Measurements from ENCODE around the gene CALN1.
A peak's percentile ranks its signal among the peaks of the same experiment; 100 is the strongest.

CALN1 gene

DNA sequence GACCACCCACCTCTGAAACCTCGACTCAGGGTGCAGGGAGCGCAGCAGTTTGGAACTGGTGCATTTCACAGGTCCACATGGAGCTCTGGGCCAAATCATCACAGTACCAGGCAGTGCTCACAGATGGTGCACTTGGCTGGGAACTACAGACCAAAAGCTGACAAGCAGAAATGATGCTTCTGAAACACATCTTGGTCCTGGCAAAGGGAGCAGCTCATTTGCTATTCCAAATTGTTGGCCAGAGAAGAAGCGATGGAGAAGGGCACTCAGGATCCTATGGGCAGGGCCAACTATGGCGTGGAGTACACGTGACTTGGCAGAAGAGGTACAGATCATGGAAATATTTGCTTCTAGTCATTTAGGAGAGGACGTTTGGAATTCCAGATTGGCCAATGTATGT lies 383.9 kb downstream of the CALN1 start:
- DNase-seq, result no peak

DNA sequence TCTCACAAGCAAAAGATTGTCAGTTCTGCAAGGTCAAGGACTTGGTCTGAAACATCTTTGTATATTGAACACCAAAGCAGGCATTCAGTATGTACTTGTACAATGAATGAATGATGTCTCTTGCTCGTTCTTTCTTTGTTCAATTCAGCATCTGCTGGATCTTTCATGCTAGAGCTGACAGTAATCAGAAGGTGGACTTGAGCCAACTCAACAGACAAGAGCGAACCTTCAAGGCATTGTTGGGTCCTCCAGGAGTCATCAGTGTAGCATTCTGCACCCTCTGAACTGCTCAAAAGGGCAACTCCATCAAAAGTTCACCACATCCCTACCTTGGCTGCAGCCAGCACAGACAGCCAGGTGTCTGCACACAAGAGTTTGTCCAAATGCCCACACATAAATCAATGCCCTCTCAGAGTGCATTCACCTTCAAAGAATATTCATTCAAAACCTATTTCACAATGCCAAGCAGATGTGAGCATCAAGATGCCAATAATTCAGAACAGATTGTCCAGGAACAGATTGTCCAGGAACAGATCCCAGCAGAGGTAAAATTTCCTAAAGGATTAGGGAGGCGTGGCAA lies 386.7 kb downstream of the CALN1 start:
- DNase-seq, result no peak

DNA sequence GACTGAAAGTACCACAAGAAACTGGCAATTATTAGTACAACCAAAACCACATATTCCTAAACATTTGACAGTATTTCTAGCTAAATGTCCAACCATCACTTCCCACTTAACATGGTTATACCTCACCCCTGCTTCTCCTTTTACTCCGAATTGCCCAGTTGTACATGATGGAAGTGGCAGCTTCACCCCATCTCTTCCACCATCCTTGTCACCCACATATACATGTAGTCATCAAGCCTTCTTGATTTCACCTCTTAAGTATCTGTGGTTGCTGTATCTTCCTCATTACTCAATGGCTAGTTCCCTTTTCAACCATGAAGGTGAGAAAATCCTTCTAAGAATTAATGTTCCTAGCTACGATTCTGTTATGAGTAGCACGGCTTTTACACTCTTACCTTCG lies 388.2 kb downstream of the CALN1 start:
- no peak for DNase-seq

DNA sequence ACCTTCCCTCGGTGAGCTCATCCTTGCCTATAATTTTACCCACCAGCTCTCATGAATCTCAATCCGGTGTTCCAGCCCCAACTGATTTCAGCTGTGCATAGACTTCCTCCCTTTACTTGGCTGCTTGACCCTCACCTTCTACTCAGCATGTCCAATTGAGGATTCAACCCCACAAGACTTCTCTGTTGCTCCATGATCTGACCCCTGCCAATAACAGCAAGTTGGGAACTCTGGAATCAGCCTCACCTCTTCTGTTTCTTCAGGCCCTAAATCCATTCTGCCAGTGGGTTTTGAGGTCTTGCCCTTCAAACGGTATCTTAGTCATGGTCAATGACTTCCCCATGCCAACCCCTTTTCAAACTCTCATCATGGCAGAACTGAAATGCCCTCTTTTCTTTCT lies 390.4 kb downstream of the CALN1 start:
- no peak for DNase-seq

DNA sequence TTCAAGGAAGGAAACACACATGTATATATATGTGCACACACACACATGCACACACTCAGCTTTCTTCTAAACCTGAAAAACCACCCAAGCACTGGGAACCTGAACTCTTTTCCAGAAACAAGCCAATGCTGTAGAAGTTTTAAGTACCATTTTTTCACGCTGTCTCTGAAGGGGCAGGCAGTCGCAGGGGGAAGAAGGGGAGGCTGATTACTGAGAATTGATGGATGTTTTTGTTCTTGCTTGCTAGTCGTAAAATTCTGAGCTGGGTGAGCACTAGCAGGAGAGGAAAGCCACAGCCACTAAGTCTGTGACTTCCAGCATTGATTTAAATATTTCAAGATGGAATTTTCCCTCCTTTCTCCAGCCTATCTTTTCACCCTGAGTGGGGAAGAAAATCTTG lies 391.8 kb downstream of the CALN1 start:
- DNase-seq, result no peak

DNA sequence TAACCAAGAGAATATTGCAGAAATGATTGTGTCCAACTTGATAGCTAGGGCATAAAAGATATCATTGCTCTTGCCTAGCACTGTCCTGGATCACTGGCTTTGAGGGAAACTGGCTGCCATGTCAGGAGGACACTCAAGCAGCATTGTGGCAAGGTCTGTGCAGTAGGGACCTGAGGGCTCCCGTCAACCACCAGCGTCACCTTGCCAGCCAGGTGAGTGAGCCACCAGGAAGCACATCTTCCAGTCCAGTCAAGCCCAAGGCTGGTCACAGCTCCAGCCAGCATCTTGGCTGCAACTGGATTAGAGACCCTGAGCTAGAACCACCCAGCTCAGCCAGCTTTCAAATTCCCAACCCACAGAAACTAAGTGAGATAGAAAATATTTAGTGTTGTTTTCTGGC lies 392.7 kb downstream of the CALN1 start:
- no peak for DNase-seq

DNA sequence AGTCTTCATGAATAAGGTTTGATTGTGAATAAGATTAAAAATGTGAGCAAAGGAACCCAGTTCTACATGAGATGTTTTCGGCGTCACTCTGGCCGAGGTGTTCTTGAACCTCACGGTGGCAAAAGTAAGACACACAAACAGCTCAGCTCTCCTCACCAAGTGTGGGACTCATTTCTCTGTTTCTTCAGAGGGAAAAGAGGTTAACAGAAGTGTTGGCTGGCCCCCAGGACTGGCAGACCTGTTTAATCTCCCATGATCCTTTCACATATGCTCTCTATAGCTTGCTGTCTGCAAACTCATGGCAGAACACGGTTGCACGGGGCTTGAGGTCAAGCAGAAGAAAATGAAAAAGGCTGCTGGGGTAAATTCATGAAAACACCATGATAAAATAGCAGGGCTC lies 394.4 kb downstream of the CALN1 start:
- DNase-seq, result no peak

DNA sequence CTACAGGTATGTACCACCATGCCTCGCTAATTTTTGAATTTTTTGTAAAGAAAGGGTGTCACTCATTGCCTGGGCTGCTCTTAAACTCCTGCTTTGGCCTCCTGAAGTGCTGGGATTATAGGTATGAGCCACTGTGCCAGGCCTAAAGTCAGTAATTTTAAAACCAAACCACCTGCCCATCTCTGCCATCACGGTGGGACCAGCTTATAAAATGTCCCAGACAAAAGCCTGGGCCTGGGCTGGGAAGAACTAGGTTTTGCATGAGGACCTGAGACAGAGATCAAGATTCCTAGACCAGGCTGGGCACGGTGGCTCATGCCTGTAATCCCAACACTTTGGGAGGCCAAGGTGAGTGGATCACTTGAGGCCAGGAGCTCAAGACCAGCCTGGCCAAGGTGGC lies 395.6 kb downstream of the CALN1 start:
- DNase-seq, result no peak

DNA sequence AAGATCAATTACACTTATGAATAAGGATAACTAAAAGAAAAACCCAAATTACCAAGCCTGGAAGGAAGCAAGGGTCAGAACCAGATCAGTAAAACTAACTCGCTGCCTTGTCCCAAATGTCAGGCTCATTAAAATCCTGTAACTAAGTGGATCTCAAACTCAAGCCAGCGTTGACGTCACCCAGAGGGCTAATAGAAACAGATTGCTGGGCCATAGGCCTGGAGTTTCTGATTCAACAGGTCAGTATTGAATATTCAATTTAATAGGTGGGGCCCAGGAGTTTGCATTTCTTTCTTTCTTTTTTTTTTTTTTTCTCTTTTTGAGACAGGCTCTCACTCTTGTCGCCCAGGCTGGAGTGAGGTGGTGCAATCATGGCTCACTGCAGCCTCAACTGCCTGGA lies 397.0 kb downstream of the CALN1 start:
- no peak for DNase-seq

DNA sequence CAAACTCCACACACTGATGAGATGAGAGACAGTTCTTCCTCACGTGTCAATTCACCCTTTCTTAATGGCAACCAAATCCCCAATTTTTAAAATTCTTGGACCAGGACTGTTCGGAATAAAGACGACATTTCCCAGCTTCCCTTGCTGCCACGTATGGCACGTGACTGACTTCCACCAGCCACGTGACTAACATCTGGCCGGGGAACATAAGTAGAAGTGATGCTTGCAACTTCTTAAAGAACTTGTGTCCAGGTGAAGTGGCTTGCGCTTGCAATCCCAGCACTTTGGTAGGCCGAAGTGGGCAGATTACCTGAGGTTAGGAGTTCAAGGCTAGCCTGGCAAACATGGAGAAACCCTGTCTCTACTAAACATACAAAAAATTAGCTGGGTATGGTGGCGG lies 405.1 kb downstream of the CALN1 start:
- no peak for DNase-seq

DNA sequence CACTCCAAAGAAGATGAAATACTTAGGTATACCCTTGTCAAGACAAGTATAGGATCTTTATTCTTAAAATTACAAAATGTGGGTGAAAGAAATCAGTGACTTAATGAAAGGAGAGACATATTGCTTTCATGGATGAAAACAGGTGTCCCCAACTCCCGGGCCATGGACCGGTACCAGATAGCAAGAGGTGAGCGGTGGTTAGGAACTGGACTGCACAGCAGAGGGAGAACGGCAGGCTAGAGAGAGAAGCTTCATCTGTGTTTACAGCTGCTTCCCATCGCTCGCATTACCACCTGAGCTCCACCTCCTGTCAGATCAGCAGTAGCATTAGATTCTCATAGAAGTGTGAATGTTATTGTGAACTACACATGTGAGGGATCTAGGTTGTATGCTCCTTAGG lies 408.9 kb downstream of the CALN1 start:
- DNase-seq, result no peak

DNA sequence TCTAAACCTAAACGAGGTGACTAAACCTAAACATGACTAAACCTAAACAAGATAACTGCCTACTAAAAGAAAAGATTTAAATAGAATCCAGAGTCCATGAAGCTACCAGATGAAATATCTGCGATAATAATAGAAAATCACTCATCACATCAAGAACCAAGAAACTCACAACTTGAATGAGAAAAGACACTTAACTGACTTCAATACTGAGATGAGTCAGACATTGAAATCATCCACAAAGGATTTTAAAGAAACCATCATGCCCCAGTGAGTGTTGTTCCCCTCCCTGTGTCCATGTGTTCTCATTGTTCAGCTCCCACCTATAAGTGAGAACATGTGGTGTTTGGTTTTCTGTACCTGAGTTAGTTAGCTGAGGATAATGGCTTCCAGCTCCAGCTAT lies 416.0 kb downstream of the CALN1 start:
- DNase-seq, result peak; percentile 61

DNA sequence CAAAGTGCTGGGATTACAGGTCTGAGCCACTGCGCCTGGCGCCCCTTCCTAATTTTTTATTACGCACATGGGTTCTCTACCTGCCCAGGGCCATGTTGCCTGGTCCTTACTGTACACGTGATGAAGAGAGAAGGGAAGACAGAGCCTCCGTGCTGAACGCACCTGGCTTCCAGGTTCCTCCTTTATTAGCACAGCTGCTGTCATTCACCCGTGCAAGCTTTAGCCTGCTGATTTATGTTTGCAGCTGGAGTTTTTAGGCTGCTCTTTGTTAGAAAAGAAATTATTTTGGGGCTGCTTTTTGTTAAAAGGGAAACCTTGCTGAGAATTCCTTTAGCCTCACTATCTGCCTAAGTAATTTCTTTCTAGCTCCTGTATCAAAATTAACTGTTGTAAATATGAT lies 417.0 kb downstream of the CALN1 start:
- peak; percentile 98 for DNase-seq

DNA sequence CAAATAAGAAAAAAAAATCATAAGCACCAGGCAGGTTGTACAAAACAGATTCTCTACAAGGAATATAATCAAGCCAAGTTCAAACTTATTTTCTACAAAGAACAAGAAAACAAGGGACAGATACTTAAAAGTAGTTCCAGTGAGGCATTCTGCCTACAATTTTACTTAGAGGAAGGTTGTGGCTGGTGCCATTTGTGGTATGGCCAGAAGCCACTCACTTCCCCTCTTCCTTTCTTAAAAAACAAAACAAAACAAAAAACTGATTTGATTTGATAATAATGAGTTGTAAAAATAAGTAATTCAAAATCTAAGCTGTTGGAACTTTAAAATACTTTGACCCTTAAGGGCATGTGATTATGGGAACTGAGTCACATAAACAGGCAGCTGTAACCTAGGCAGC lies 420.6 kb downstream of the CALN1 start:
- DNase-seq, result no peak

DNA sequence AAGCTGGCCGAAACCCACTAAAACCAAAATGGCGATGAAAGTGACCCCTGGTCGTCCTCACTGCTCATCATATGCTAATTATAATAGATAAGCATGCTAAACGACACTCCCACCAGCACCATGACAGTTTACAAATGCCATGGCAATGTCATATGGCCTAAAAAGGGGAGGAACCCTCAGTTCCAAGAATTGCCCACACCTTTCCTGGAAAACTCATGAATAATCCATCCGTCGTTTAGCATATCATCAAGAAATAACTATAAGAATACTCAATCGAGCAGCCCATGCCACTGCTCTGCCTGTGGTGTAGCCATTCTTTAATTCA lies 422.0 kb downstream of the CALN1 start:
- no peak for DNase-seq

DNA sequence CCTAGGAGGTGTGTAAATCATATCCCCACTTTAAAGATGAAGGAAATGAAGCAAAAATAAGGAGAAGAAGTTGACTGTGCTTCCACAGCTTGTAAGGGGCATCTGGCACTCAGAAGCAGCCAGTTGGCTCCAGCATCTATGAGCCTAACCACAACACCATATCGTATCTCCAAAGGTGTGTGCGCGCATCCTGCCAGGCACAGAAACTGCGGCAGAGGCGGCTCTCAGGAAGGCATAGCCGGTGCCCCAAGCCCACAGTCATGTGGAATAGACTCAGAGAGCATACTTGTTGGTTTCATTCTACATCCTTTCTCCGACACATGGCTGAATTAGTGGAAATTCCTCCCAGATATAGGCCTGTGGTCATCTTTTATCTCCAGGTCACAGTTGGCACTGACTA lies 423.9 kb downstream of the CALN1 start:
- DNase-seq, result no peak

DNA sequence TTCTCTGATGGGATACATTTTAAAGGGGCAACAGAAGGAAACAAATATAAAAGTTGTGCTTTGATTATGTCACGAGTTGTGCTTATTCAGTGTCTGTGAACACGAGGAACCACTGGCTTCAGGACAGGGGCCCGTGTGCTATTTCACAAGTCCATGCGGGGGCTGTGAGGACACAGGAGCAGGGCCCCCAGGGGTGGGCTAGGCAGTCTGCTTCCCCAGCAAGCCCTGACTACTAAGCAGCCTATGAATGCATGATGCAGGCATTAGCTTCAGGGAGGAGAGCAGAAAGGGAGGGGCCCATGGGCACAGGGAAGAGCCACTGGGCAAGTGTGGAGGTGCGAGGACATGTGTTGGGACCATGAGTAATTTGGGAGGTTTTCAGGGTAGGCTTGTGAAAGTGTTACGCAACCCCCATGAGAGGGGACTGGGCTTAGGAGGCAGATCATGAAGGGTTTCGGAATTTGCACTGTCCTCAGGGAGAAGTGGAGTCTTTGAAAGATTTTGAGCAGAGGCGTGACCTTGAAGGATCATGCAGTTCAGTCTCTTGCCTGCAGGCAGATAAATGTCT lies 424.9 kb downstream of the CALN1 start:
- no peak for DNase-seq

DNA sequence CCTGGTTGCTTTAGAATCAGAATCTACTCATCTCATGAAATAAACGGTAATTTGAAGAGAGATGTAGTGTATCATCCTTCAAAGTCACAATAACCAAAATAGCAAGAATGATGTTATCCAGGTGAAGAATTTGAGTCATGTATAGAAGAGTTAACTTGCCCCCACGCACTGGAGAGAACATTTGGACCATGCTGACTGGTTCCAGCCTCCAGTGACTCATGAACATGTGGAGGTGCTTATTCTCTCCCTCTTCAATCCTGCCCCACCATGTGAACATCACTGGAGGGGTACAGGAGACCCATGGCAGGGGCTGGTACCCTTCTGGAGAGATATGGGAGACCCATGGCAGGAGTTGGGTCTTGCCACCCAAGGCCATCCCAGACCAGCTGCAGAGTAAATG lies 427.8 kb downstream of the CALN1 start:
- no peak for DNase-seq

DNA sequence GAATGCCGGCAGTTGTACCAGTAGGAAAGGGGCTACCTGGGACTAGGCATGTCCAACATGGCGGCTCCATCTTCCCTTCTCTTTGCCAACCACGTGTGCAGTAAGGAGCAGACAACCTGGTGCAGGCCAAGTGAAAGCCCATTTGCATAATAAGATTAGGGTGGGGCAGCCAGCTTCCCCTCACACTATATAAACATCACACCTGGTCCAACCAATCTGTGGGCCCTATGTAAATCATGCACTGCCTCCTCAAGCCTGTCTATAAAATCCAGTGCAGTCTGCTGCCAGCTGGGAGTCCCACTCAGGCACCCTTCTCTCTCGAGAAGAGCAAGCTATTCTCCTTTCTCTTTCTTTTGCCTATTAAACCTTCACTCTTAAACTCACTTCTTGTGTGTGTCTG lies 429.3 kb downstream of the CALN1 start:
- peak; percentile 83 for DNase-seq

DNA sequence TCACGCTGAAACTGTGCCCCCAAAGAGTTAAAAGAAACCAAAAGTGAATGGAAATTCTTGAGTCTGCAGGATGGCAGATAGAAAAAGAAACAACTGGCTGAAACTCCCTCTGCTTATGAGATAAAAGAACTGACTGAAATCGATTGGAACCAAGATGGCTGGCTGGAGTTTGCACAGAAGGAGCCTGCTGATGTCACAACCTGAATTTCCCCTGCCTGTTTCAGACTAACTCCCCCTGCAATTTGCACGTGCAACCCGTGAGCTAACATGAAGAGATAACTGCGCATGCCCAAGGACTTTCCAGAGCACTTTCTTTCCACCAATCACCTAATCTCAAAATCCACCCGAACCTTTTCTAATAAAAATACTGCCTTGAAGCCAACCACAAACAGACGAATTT lies 435.5 kb downstream of the CALN1 start:
- DNase-seq, result no peak

DNA sequence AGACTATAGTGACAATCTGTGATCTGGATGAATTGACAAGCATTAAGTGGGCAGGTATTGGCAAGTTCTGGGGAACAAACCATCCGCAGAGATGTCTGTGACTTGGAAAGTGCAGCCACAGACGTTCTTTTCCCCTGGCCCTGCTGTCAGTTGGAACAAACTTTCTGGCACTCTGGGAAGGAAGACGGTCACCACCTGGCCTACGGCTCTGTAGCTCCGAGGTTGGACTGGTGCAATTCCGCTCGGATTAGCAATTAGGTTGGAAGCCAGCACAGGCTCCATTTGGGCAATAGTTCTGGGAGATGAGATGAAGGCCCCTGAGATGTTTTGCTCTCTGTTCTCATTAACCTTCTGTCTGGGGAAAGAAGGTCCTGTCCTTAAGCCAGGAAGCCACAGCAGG lies 437.5 kb downstream of the CALN1 start:
- DNase-seq, result no peak

DNA sequence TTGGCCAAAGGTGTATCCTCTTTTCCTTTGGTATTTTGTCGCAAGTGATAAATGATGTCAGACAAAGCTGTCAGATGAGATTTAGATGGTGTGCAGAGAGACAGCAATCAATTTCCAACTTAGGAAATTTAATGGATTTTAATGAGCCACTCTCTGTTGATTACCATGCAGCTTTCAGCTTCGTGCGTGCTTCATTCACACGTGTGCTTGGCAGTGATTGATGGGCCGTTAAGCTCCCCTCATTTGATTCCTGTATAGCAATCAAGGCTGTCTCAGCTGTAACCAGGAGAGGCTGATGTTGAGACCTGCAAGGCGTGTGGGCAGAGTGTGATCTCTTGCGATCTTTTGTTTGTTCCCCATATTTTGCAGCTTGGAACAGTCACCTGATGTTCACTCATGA lies 439.6 kb downstream of the CALN1 start:
- DNase-seq, result peak; percentile 71

DNA sequence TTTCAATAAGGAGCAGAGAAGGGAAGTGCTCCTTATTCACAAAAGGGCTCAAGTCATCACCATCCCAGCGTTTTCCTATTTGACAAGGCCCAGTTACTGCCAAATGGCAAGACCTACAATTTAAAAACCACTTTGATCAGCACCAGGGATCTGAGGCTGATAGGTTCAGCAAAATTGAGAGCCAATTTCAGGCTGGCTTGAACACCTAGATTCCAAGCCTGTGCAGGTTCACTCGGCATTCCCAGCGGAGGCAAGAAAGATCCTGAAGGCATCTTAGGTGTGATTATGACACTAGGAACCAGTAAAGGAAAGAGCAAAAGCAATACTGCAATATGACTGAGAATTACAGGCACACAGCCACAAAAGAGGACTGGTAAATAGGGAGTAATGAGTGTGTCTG lies 441.4 kb downstream of the CALN1 start:
- no peak for DNase-seq

DNA sequence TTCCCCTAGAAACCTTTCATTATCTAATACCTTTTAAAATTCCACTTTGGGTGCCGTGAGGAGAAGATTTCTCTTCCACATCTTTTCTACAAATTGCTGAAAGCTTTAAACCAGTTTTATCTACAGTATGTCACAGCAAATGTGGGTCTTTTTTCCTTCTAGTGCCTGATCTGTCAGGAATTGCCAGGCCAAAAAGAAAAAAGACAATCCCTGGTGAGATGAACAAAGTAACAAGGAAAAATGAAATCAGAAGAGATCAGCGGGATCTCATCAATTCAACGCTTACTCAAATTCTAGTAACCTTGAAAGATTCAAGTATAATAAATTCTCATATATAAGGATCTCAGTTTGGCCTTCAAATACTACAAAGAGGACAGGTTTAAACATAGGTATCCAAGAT lies 449.5 kb downstream of the CALN1 start:
- DNase-seq, result no peak

DNA sequence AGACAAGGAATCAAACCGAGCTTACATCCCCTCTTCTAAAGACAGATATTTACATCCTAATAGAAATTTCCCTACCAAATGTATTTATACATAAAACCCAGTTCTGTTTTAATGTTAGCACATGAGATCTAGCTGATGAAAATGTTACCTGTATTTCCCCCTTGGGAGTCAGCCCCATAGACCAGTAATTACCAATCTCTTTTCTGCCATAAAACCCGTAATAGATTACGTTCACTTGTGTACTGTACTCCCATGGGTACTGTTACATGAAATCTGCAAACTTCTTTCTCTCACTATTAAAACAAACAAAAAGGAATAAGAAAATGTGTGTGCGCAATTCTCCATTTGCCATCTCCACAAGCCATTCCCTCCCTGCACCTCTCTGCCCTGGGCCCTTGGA lies 450.9 kb downstream of the CALN1 start:
- DNase-seq, result peak; percentile 65

DNA sequence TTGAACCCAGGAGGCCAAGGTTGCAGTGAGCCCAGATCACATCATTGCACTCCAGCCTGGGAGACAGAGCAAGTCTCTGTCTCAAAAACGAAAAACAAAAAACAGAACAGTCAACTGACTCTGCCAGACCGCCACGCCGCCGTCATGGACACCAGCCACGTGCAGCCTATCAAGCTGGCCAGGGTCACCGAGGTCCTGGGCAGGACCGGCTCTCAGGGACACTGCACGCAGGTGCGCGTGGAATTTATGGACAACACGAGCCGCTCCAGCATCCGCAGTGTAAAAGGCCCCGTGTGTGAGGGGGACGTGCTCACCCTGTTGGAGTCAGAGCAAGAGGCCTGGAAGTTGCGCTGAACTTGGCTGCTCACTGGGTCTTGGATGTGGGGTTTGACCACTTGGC lies 470.0 kb downstream of the CALN1 start:
- DNase-seq, result no peak

All from NCI-H69 (cell line).